ENCODE measurements around the gene RHBDL3.
"Not testable (repeated sequence)": the region's sequence is repeated elsewhere in the genome, so short reads cannot be mapped to it uniquely, and the experiment has no call there.

Gene RHBDL3

GRCh38 chr17:32319548-32319905 is 53.9 kb downstream of the RHBDL3 start:
- DNase-seq (ENCODE audit: low read depth): peak; percentile 57
- no peak overlapping the region for H3K4me3 ChIP-seq (ENCODE audit: low read length)
- TF ChIP-seq, protein P1, sequence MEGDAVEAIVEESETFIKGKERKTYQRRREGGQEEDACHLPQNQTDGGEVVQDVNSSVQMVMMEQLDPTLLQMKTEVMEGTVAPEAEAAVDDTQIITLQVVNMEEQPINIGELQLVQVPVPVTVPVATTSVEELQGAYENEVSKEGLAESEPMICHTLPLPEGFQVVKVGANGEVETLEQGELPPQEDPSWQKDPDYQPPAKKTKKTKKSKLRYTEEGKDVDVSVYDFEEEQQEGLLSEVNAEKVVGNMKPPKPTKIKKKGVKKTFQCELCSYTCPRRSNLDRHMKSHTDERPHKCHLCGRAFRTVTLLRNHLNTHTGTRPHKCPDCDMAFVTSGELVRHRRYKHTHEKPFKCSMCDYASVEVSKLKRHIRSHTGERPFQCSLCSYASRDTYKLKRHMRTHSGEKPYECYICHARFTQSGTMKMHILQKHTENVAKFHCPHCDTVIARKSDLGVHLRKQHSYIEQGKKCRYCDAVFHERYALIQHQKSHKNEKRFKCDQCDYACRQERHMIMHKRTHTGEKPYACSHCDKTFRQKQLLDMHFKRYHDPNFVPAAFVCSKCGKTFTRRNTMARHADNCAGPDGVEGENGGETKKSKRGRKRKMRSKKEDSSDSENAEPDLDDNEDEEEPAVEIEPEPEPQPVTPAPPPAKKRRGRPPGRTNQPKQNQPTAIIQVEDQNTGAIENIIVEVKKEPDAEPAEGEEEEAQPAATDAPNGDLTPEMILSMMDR (IDR thresholded peaks at IDR 0.05; ENCODE audit: insufficient read depth, low read depth, low read length, missing control alignments): peak; percentile 95

DNA sequence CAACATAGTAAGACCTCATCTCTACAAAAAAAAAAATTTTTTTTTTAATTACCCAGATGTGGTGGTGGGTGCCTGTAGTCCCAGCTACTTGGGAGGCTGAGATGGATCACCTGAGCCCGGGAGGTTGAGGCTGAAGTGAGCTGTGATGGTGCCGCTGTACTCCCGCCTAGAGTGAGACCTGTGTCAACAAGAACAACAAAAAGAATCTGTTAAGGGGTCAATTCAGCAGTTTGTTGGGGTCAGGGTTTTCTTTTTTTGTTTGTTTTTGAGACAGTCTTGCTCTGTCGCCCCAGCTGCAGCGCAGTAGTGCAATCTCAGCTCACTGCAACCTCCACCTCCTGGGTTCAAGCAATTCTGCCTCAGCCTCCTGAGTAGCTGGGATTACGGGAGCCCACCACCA is 54.4 kb downstream of the RHBDL3 start:
- H3K4me3 ChIP-seq (ENCODE audit: low read length); DNase-seq (ENCODE audit: low read depth): not testable (repeated sequence)

DNA sequence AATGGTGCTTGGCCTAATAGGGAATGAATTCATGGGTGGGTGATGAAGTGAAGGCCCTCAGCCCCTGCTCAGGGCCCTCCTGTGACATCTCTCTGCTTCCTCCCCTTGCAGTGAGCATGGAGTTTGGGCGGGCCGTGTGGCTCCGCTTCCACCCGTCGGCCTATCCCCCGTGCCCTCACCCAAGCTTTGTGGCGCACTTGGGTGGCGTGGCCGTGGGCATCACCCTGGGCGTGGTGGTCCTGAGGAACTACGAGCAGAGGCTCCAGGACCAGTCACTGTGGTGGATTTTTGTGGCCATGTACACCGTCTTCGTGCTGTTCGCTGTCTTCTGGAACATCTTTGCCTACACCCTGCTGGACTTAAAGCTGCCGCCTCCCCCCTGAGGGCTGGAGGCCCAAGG is 55.2 kb downstream of the RHBDL3 start:
- DNase-seq (ENCODE audit: low read depth): no peak
- no peak overlapping the region for H3K4me3 ChIP-seq (ENCODE audit: low read length)
- TF ChIP-seq, protein P1 (IDR thresholded peaks at IDR 0.05; ENCODE audit: insufficient read depth, low read depth, low read length, missing control alignments): no peak

DNA sequence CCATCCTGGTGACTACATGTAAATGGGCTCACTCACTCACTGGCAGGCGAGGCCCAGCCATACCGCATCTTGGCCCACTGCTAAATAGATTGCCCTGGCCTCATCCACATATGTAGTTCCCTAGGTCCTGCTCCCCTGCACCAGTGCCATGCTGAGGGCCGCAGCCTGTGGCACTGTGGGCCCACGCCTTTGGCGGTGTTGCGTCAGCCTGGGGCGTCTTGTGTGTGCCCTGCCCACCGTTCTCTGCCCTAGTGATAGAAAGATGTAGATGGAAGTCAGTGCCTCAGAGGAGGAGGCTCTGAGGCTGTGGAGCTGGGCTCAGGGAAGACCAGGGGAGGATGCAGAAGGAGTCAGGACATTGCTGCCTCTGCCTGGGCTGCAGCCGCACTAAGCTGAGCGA is 57.4 kb downstream of the RHBDL3 start:
- TF ChIP-seq, protein P1 (IDR thresholded peaks at IDR 0.05; ENCODE audit: insufficient read depth, low read depth, low read length, missing control alignments): no peak

DNA sequence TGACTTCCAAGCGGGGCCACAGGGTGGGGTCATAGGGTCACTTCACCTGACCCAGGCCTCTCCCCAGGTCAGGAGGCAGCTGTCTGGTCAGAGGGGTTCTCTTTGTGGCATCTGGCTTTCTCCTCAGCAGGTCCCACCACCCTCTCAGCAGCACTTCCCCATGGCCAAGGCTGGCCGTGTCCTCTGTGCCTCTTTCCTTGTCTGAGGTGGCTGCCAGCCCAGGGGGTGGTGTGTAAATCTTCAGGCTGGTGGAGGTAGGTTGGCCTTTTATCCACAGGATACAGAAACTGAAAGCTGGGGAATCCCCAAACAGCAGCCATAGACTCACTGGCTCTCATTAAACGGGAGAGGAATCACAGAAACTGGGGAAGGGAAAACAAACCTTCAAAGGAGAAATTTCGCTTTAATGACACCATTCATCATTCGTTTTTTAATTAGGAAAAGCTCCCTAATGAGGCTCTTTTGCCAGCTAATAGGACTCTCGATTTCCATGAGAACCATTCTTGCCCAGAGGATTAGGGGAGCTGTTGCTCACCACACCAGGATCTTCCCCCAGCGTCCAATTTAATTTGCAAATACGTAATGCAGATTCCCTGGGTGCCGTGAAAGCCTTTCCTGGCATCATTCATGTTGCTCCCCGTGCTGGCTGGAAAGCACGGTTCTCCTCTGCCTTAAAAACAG is 58.3 kb downstream of the RHBDL3 start:
- TF ChIP-seq, protein P1 (IDR thresholded peaks at IDR 0.05; ENCODE audit: insufficient read depth, low read depth, low read length, missing control alignments): no peak
- no peak overlapping the region for H3K4me3 ChIP-seq (ENCODE audit: low read length)
- peak; percentile 36 for DNase-seq (ENCODE audit: low read depth)

More for the DNA sequence above, 57.4 kb downstream of the RHBDL3 start:
- no peak for DNase-seq (ENCODE audit: low read depth)
- H3K4me3 ChIP-seq (ENCODE audit: low read length): no peak overlapping the region

DNA sequence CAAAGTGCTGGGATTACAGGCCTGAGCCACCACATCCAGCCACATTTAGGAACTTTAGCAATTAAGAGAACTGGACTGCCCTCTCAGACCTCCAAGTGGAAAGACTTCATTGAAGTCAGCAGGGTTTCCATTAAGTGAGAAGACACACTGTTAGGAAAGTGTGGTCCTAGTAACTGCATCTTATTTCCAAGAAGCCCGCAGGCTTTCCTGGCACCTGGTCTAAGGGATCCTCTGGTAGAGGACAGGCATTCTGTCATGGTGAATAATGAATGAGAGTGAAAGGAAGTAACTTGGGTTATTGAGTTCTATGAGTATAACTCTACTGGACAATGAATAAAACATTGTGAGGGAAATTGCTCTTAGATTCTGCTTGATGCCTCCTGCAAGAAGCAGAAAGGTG is 62.3 kb downstream of the RHBDL3 start:
- H3K4me3 ChIP-seq (ENCODE audit: low read length): no peak overlapping the region
- TF ChIP-seq, protein P1 (IDR thresholded peaks at IDR 0.05; ENCODE audit: insufficient read depth, low read depth, low read length, missing control alignments): no peak
- DNase-seq (ENCODE audit: low read depth): no peak

- TF ChIP-seq, protein P1 (IDR thresholded peaks at IDR 0.05; ENCODE audit: insufficient read depth, low read depth, low read length, missing control alignments): no peak
- no peak for DNase-seq (ENCODE audit: low read depth)
Measured at GRCh38 chr17:32330147-32330546, 64.5 kb downstream of the RHBDL3 start.

More at GRCh38 chr17:32330147-32330546, 64.5 kb downstream of the RHBDL3 start:
- no peak overlapping the region for H3K4me3 ChIP-seq (ENCODE audit: low read length)

All from epithelial cell of esophagus (primary cell).